Mucosa of descending colon (tissue), 3 donors: Measurements from ENCODE around the gene EPB41L4B. TPM values are rescaled to one million over a fixed set of nuclear protein-coding genes. Genes with fewer than 3 reads are reported as not detected.

Experiments
- ATAC-seq: fragments of 200-7000 bp; cut with Tn5 transposase; one replicate; pipeline ENCODE4 v1.9.1; 2020; ENCODE audit warnings: mild to moderate bottlenecking, moderate library complexity
- DNase-seq, 3 donors: peaks; one replicate each; pipeline ENCODE4 v3.0.0-alpha.2; 2020
- H3K36me3 ChIP-seq: fragments of 200-600 bp; one replicate; pipeline ENCODE4 v1.8.0; 2021; ENCODE audit warnings: low read depth, mild to moderate bottlenecking
- H3K4me1 ChIP-seq: fragments of 200-600 bp; one replicate; pipeline ENCODE4 v1.8.0; 2021; ENCODE audit warnings: low read depth, mild to moderate bottlenecking
- H3K4me3 ChIP-seq: fragments of 200-600 bp; one replicate; pipeline ENCODE4 v1.8.0; 2021; ENCODE audit warnings: mild to moderate bottlenecking
- H3K9me3 ChIP-seq: fragments of 200-600 bp; one replicate; pipeline ENCODE4 v1.8.0; 2021; ENCODE audit warnings: mild to moderate bottlenecking
- CTCF ChIP-seq: fragments of 200-600 bp; IDR thresholded peaks from one replicate; pipeline ENCODE4 v1.8.0; 2022; ENCODE audit warnings: antibody characterized with exemption, mild to moderate bottlenecking
- intact Hi-C, 2 donors: fragments of 100-400 bp; cut with DNase I in 1 of 2; cut with micrococcal nuclease in 1 of 2; formaldehyde crosslinking; loops; one replicate each; pipeline versions ENCODE4 v1.11.0 to v1.11.1; 2022; cut with DNase I, micrococcal nuclease
- total RNA-seq, 3 donors: library from RNA; stranded (reverse); fragmentation: NEBNext Ultra II Directional in 2 of 3; extraction: Animal tissue kit (Norgen Biotek cat#: 25700) in 2 of 3; gene quantifications; one replicate each; pipeline versions ENCODE4 v1.2.1 to v1.2.4, GENCODE V29; 2021 to 2023
- donor health status: DM: no; HTN: no; CAD: no; lungs with moderate emphysema.
- donor health status: DM: no; HTN: no; CAD: no.
- donor health status: DM: no; HTN: yes; CAD: no.

The EPB41L4B gene
- total RNA-seq, 3 donors from 2014 or later, result 56.3 to 163 (median 122) TPM

- TF ChIP-seq CTCF, result no peak
- H3K9me3 ChIP-seq, result peaks cover 8% of the 10 kb centered on the region
- H3K4me1 ChIP-seq, result no peaks in the 10 kb centered on the region
- H3K36me3 ChIP-seq, result no peaks in the 10 kb centered on the region
- ATAC-seq, result peak; percentile 56
- intact Hi-C loops, result no loop called here
- DNase-seq, result no peak
- no peak overlapping the region for H3K4me3 ChIP-seq
Measured at GRCh38 chr9:109149722-109150121, 171.1 kb downstream of the EPB41L4B start.

- Histone ChIP-seq H3K9me3 (peaks cover 8% of the 10 kb centered on the region), H3K4me3 (no peak overlapping the region), H3K4me1 (no peaks in the 10 kb centered on the region), H3K36me3 (no peaks in the 10 kb centered on the region)
- DNase-seq (no peak), ATAC-seq (no peak)
- intact Hi-C loops, result no loop called here
- TF ChIP-seq CTCF, result no peak
Measured at GRCh38 chr9:109149089-109149488, 171.8 kb downstream of the EPB41L4B start.

GRCh38 chr9:109145051-109145450 is 175.8 kb downstream of the EPB41L4B start:
- no peaks in the 10 kb centered on the region for H3K36me3 ChIP-seq
- no peak for TF ChIP-seq CTCF
- no peaks in the 10 kb centered on the region for H3K9me3 ChIP-seq
- H3K4me3 ChIP-seq, result no peak overlapping the region
- ATAC-seq (no peak), DNase-seq (no peak)
- intact Hi-C loops, result no loop called here
- H3K4me1 ChIP-seq, result no peaks in the 10 kb centered on the region

- H3K9me3 ChIP-seq, result no peaks in the 10 kb centered on the region
- no peak overlapping the region for H3K4me3 ChIP-seq
- no peaks in the 10 kb centered on the region for H3K36me3 ChIP-seq
- ATAC-seq (peak; percentile 74), DNase-seq (no peak)
- TF ChIP-seq CTCF, result no peak
- intact Hi-C loops, result no loop called here
- H3K4me1 ChIP-seq, result no peaks in the 10 kb centered on the region
Measured at GRCh38 chr9:109143881-109144562, 176.8 kb downstream of the EPB41L4B start.

- Histone ChIP-seq H3K4me1 (no peaks in the 10 kb centered on the region), H3K4me3 (no peak overlapping the region), H3K36me3 (no peaks in the 10 kb centered on the region), H3K9me3 (no peaks in the 10 kb centered on the region)
- intact Hi-C loops, result no loop called here
- TF ChIP-seq CTCF, result no peak
- ATAC-seq (no peak), DNase-seq (no peak)
Measured at GRCh38 chr9:109141375-109141774, 179.5 kb downstream of the EPB41L4B start.

- no peak for ATAC-seq
- Histone ChIP-seq H3K9me3 (no peaks in the 10 kb centered on the region), H3K36me3 (no peaks in the 10 kb centered on the region), H3K4me3 (no peak overlapping the region), H3K4me1 (no peaks in the 10 kb centered on the region)
- TF ChIP-seq CTCF, result no peak
- no peak for DNase-seq
- intact Hi-C loops, result no loop called here
Measured at GRCh38 chr9:109139851-109140250, 181.0 kb downstream of the EPB41L4B start.
